ENCODE results near the gene MRPL19.

MRPL19 gene

GRCh38 chr2:75646583-75647425, at the start of gene MRPL19:
TSS of gene MRPL19 (plus strand) at chr2:75646783. CDS start at chr2:75646808, 25 bp downstream.
- DNase-seq: peak; percentile 89

GRCh38 chr2:75596784-75597183, 49.8 kb upstream of the MRPL19 start:
- DNase-seq: no peak

GRCh38 chr2:75597949-75598348, 48.6 kb upstream of the MRPL19 start:
- no peak for DNase-seq

- no peak for DNase-seq
Measured at GRCh38 chr2:75598589-75599155, 47.9 kb upstream of the MRPL19 start.

GRCh38 chr2:75600461-75601011, 46.0 kb upstream of the MRPL19 start:
- no peak for DNase-seq

- DNase-seq: no peak
Measured at GRCh38 chr2:75602724-75603342, 43.8 kb upstream of the MRPL19 start.

- no peak for DNase-seq
Measured at GRCh38 chr2:75603477-75603876, 43.1 kb upstream of the MRPL19 start.

GRCh38 chr2:75604484-75604883, 42.1 kb upstream of the MRPL19 start:
- no peak for DNase-seq

DNA sequence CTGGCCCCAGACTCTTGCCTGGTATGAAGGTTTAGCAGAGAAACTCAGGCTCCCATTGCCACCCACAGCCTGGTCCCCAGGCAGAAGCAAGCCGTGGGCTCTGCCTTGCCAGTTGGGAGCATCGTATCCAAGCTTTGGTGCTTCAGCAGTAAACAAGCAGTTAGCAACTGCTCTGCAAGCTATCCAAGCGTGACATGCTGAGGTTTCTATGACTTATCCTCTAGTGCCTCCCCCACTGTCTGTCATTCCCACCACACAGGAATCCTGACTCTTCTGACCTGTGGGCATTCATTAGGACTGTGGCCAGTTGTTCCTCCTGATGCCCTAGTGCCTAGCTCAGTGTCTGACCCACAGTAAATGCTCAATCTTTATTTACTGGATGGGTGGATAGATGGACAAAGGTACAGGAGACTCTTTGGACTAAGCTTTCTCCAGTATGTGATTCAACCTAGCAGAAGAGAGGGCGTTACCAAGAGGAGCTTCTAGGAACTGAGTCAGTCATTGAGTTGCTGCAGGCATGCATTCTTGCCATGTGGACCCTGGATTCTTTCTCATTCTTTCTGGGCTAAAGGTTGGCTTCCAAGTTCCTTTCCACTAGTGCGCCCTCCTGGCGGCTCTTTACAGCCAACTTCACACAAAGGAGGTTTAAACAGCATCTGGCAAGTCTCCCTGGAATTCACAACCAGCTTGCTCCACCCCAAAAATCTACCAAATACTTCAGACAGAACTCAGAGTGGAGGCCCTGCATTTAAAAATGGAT, 40.6 kb upstream of the MRPL19 start:
- DNase-seq: no peak

DNA sequence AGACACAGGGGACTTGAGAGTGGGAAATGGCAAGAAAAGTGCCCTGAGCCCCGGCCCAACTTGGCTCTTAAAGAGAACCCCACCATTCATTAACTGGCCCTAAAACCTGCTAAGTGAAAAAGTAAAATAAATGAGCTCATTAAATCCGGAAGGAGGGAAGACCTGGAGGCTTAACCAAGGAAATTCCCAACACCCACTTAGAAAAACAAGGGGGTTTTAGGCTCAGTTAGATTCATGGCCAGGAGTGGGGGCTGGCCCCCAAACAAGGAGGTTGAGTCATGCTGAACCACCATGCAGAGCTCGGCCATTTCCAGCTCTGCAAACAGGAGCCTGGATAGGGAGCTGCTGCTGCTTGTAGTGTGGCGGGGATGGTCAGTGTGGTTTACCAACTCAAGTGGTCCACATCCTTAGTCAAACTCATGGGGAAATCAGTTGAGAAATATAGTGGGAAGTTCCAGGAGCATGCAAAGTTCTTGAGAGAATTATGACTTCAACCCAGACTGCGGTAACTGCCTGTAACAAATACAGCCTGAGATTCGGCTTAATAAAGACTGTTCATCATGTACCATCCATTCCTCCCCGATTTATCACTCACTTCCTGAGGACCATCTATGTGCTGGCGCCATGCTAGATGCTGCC, 39.7 kb upstream of the MRPL19 start:
- DNase-seq: no peak

- DNase-seq: no peak
Measured at GRCh38 chr2:75607400-75607798, 39.2 kb upstream of the MRPL19 start.

DNA sequence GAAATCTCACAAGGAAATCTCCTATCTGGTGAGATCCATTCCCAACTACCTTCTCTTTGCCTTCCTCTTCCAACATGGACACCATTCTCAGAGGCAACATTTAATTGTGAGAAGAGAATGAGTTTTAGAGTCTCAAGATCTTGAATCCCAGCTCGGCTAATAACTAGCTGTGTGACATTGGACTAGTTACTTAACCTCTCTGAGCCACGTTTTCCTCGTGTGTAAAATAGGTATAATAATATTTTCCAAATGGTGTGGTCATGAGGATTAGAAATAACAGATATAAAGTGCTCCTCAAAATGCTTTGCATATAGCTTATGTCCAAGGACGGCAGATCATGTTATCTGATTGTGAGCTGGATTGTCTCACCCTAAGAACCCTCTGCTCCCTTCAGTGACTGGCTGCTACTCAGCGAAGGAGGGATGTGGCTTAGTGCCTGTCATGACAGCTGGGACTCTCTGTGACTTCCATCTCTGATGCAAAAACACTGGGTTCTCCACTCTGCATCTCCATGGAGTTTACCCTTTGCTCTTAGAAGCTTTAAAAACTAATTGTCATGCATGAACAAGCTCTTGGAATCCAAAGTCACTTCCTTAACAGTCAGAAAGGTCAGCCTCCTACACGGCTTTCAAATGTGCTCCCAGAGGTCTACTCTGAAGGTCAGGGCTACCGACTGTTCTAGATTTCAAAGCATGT, 38.4 kb upstream of the MRPL19 start:
- no peak for DNase-seq

GRCh38 chr2:75608684-75609333, 37.8 kb upstream of the MRPL19 start:
- DNase-seq: peak; percentile 42

GRCh38 chr2:75609334-75609689, 37.3 kb upstream of the MRPL19 start:
- no peak for DNase-seq

DNA sequence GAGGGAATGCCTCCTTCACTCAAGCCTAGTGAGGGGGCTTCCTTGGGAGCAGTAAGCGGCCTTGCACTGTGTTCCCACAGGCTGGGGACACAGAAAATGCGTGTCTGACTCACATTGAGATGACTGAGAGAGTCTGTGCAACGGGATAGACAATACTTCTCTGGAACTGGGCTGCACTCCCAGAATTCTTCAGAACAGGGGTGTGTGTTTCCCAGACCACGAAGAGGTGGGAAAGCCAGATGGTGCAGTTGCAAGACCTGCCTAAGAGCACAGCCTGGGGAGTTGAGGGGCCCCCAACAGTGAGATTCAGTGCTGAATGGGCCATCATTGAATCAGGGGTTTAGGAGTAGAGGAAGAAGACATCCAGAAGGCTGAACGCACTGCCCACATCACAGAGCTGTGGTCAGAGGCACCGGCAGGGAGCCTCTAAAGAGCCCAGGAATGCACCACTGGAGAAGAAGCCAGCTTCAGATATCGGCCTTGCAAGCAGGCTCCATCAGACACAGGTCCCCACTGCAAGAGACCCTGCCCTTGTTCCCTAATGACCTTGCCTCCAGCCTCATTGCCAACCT, 36.6 kb upstream of the MRPL19 start:
- no peak for DNase-seq

GRCh38 chr2:75610671-75611070, 35.9 kb upstream of the MRPL19 start:
- DNase-seq: no peak

DNA sequence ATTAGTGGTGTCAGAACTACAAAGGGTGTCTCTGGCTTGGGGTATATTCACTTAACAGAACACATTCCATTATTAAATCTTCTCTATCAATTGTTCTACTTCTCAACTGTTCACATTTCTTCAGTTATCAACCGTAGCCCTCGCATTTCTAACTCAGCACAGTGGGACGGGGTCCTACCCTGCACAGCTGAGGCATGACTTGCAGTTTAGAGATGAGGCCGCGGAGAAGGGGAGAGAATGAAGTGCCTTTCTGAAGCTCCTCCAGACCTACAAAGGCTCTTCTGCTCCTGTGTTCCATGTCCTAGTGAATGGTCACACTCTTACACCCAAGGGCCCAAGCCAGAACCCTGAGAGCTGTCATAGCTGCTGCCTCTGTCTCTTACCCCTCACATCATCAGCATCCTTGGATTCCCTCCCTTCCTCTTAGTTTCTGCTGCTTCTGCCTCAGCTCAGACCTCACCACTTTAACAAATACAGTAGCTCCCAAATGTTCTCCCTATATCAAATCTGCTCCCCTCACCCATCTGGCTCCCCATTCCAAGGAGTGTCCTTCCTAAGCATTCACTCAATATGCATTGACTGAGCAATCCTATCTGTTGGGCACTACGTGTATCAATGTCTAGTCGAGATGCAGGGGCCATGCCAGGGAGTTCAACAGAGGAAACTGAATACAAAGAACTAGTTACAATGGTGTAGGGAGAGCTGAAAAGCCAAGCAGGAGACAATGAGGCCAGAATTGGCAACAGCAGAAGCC, 34.3 kb upstream of the MRPL19 start:
- no peak for DNase-seq

- no peak for DNase-seq
Measured at GRCh38 chr2:75612862-75613243, 33.7 kb upstream of the MRPL19 start.

- DNase-seq: no peak
Measured at GRCh38 chr2:75614162-75614651, 32.4 kb upstream of the MRPL19 start.

DNA sequence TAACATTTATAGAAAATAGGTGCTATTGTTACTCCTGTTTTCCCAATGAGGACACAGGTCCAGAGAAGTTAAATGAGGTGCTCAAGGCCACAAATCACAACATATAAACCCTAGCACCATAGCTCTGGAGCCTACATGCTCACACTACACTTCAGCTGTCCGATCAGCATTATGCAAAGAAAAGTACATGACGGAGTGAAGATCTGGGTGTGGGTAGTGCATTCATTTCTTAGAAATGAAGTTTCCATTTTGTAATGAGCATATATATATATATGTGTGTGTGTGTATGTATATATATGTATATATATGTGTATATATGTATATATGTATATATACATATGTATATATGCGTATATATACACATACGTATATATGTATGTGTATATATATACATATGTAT, 30.2 kb upstream of the MRPL19 start:
- DNase-seq: no peak

Data from NCI-H2227 treated with DMSO at 0.1 percent for 48 hours (cell line).